Measurements from ENCODE around the gene PSAPL1.

The PSAPL1 gene

DNA sequence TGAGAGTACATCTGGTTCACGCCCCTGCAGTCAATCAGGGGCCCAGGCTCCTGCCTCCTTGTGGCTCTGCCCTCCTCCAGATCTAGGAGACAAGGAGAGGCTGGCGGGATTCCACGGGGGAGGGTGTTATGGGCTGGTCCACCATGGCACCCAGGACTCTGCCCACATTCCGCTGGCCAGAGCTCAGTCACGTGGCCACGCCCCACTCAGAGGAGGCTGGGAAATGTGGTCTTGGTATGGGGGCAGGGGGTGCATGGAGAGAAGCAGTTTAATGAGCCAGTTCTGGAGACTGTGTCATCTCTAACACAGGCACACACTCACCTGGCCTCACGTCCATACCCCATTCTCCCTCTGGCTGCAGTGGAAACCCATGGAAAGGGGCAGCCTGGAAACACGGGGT lies 31.5 kb upstream of the PSAPL1 start:
- DNase-seq (no peak), ATAC-seq (ENCODE audit: insufficient read depth, low read depth) (no peak)
- Histone ChIP-seq H3K79me2 (ENCODE audit: insufficient read depth, low read length) (no peaks in the 10 kb centered on the region), H4K20me1 (ENCODE audit: insufficient read depth, low read length) (0 out of 2 replicates have a peak, but pooled peaks cover 3% of the 10 kb centered on the region), H3K9me3 (ENCODE audit: insufficient read depth, low read length, severe bottlenecking) (no peaks in the 10 kb centered on the region), H3K4me3 (ENCODE audit: low read depth in 1 of 2, low read length in 2 of 2) (no peak overlapping the region), H3K4me1 (ENCODE audit: insufficient read depth, low read length) (no peaks in the 10 kb centered on the region), H3K27me3 (ENCODE audit: insufficient read depth, low read length, poor library complexity) (no peaks in the 10 kb centered on the region), H3K4me2 (ENCODE audit: insufficient read depth, low read length) (no peak overlapping the region), H3K9ac (ENCODE audit: low read depth, low read length) (no peak overlapping the region), H3K36me3 (ENCODE audit: insufficient read depth, low read length) (no peaks in the 10 kb centered on the region), H3K27ac (ENCODE audit: low read length) (no peak overlapping the region), H2AFZ (ENCODE audit: low read depth, low read length) (no peak overlapping the region)
- TF ChIP-seq EZH2 (IDR thresholded peaks at IDR 0.05; ENCODE audit: borderline replicate concordance, low read depth, low read length, severe bottlenecking) = no peak
- TF ChIP-seq, protein P1, sequence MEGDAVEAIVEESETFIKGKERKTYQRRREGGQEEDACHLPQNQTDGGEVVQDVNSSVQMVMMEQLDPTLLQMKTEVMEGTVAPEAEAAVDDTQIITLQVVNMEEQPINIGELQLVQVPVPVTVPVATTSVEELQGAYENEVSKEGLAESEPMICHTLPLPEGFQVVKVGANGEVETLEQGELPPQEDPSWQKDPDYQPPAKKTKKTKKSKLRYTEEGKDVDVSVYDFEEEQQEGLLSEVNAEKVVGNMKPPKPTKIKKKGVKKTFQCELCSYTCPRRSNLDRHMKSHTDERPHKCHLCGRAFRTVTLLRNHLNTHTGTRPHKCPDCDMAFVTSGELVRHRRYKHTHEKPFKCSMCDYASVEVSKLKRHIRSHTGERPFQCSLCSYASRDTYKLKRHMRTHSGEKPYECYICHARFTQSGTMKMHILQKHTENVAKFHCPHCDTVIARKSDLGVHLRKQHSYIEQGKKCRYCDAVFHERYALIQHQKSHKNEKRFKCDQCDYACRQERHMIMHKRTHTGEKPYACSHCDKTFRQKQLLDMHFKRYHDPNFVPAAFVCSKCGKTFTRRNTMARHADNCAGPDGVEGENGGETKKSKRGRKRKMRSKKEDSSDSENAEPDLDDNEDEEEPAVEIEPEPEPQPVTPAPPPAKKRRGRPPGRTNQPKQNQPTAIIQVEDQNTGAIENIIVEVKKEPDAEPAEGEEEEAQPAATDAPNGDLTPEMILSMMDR (IDR thresholded peaks at IDR 0.05; ENCODE audit: borderline replicate concordance, extremely low read depth, low read length, poor library complexity, severe bottlenecking) = no peak

DNA sequence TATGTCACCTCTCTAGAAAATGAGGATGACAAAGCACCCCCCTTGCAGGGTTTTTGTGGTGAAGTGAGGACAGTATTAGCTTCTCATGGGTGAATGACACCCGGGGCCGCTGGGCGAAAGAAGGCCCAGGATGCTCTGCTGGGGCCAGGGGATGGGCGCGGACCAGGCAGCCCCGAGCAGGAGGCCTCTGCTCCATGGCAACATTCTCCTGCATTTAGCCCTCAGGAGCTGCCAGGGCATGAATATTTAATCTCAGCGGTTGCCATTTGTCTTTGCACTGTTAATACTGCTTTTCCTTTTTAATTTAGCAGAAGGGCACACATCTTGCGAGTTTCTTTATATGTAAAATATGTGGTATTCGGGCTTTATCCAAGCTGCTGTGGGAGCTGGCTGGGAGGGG lies 30.3 kb upstream of the PSAPL1 start:
- no peaks in the 10 kb centered on the region for H3K27me3 ChIP-seq (ENCODE audit: insufficient read depth, low read length, poor library complexity)
- no peaks in the 10 kb centered on the region for H3K79me2 ChIP-seq (ENCODE audit: insufficient read depth, low read length)
- H3K4me1 ChIP-seq (ENCODE audit: insufficient read depth, low read length) = no peaks in the 10 kb centered on the region
- DNase-seq (no peak), ATAC-seq (ENCODE audit: insufficient read depth, low read depth) (no peak)
- no peak overlapping the region for H3K4me2 ChIP-seq (ENCODE audit: insufficient read depth, low read length)
- no peaks in the 10 kb centered on the region for H3K9me3 ChIP-seq (ENCODE audit: insufficient read depth, low read length, severe bottlenecking)
- H4K20me1 ChIP-seq (ENCODE audit: insufficient read depth, low read length) = no peaks in the 10 kb centered on the region
- no peak overlapping the region for H2AFZ ChIP-seq (ENCODE audit: low read depth, low read length)
- no peak overlapping the region for H3K9ac ChIP-seq (ENCODE audit: low read depth, low read length)
- H3K36me3 ChIP-seq (ENCODE audit: insufficient read depth, low read length) = no peaks in the 10 kb centered on the region
- no peak overlapping the region for H3K27ac ChIP-seq (ENCODE audit: low read length)
- no peak for TF ChIP-seq EZH2 (IDR thresholded peaks at IDR 0.05; ENCODE audit: borderline replicate concordance, low read depth, low read length, severe bottlenecking)
- TF ChIP-seq, protein P1 (IDR thresholded peaks at IDR 0.05; ENCODE audit: borderline replicate concordance, extremely low read depth, low read length, poor library complexity, severe bottlenecking) = no peak
- H3K4me3 ChIP-seq (ENCODE audit: low read depth in 1 of 2, low read length in 2 of 2) = no peak overlapping the region

DNA sequence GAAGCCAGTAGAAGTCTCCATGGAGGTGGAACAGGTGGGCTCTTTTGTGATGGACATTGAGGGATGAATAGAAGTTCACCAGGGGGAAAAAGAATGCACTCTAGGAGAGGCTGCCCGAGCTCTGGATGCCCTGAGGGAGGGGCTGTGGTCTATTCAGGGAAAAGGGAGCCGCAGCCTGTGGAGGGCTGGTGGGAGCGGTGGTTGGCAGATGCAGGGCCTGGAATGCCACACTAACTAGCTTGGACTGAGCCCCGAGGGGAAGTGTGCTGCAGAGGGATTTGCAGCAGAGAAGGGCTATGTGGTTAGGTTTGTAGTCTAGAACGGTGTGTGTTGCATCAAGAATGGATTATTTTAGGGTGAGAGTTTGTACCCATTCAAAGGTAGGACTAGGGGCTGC lies 29.5 kb upstream of the PSAPL1 start:
- H3K36me3 ChIP-seq (ENCODE audit: insufficient read depth, low read length) = no peaks in the 10 kb centered on the region
- H3K27ac ChIP-seq (ENCODE audit: low read length) = no peak overlapping the region
- no peak overlapping the region for H2AFZ ChIP-seq (ENCODE audit: low read depth, low read length)
- no peak for ATAC-seq (ENCODE audit: insufficient read depth, low read depth)
- no peak for DNase-seq
- H3K9ac ChIP-seq (ENCODE audit: low read depth, low read length) = no peak overlapping the region
- H4K20me1 ChIP-seq (ENCODE audit: insufficient read depth, low read length) = no peaks in the 10 kb centered on the region; the same call in 1 of the 2 replicates
- H3K9me3 ChIP-seq (ENCODE audit: insufficient read depth, low read length, severe bottlenecking) = no peaks in the 10 kb centered on the region
- no peaks in the 10 kb centered on the region for H3K27me3 ChIP-seq (ENCODE audit: insufficient read depth, low read length, poor library complexity)
- H3K4me1 ChIP-seq (ENCODE audit: insufficient read depth, low read length) = no peaks in the 10 kb centered on the region
- no peak overlapping the region for H3K4me2 ChIP-seq (ENCODE audit: insufficient read depth, low read length)
- H3K79me2 ChIP-seq (ENCODE audit: insufficient read depth, low read length) = no peaks in the 10 kb centered on the region
- TF ChIP-seq, protein P1 (IDR thresholded peaks at IDR 0.05; ENCODE audit: borderline replicate concordance, extremely low read depth, low read length, poor library complexity, severe bottlenecking) = no peak
- TF ChIP-seq EZH2 (IDR thresholded peaks at IDR 0.05; ENCODE audit: borderline replicate concordance, low read depth, low read length, severe bottlenecking) = no peak
- no peak overlapping the region for H3K4me3 ChIP-seq (ENCODE audit: low read depth in 1 of 2, low read length in 2 of 2)
